BLaER1 treated with 17β-estradiol and CSF1 and Interleukin-3, amounts not matched to agents 10 nM and 100 nM (cell line): ENCODE measurements around the gene EXOSC10.

Source experiments
- H3K27ac ChIP-seq, 11 experiments: shearing (Covaris generic); formaldehyde crosslinking; 2 replicates each; pipeline ENCODE4 v1.8.1; 2022
- H3K27me3 ChIP-seq, 11 experiments: shearing (Covaris generic); formaldehyde crosslinking; 2 replicates each; pipeline ENCODE4 v1.8.1; 2022
- H3K36me3 ChIP-seq, 11 experiments: shearing (Covaris generic); formaldehyde crosslinking; 2 replicates each; pipeline ENCODE4 v1.8.1; 2022
- H3K4me1 ChIP-seq, 10 experiments: shearing (Covaris generic); formaldehyde crosslinking; 2 replicates each; pipeline ENCODE4 v1.8.1; 2022
- H3K4me2 ChIP-seq, 11 experiments: shearing (Covaris generic); formaldehyde crosslinking; 2 replicates each; pipeline ENCODE4 v1.8.1; 2022
- H3K4me3 ChIP-seq, 10 experiments: shearing (Covaris generic); formaldehyde crosslinking; 2 replicates each; pipeline ENCODE4 v1.8.1; 2022
- H3K9ac ChIP-seq, 11 experiments: shearing (Covaris generic); formaldehyde crosslinking; 2 replicates each; pipeline ENCODE4 v1.8.1; 2022
- H3K9me3 ChIP-seq, 11 experiments: shearing (Covaris generic); formaldehyde crosslinking; replicated peaks in 1 of 11; 2 replicates each; pipeline ENCODE4 v1.8.1; 2022
- H4K20me1 ChIP-seq, 11 experiments: shearing (Covaris generic); formaldehyde crosslinking; 2 replicates each; pipeline ENCODE4 v1.8.1; 2022
- Cebpa-rat ChIP-seq, 11 experiments: shearing (Covaris generic); IDR thresholded peaks; 2 replicates each; pipeline ENCODE4 v1.8.1; 2022

The EXOSC10 gene

DNA sequence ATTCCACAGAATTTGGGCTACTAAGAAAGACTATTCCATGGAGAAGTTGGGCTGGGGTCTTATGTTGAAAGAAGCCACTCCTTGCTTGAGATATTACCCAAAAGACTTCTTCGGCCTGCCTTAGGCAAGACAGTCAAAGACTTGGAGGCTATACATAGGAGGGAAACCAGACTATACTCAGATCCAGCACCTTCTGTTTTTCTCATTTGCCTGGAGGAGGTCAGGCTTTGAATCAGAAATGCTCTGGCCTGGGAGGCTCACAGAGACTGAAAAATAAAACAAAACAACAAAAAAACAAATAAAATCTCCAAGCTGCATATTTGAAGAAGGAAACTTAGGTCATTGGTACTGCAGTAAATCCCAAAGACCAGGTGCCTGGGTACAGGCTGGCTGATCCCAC is 38.4 kb upstream of the EXOSC10 start:
- H3K4me1 ChIP-seq, result peaks cover 0 to 3% (median 0%) of the 10 kb centered on the region in 10 experiments; a peak in 1 of 20 replicates
- no peak overlapping the region for H3K9ac ChIP-seq
- no peak for TF ChIP-seq Cebpa-rat (IDR thresholded peaks at IDR 0.05)
- H4K20me1 ChIP-seq, result no peaks in the 10 kb centered on the region; a peak in 2 of 22 replicates
- H3K4me2 ChIP-seq, result no peak overlapping the region
- H3K27me3 ChIP-seq, result no peaks in the 10 kb centered on the region
- no peaks in the 10 kb centered on the region for H3K9me3 ChIP-seq
- no peak overlapping the region for H3K27ac ChIP-seq
- no peak overlapping the region for H3K4me3 ChIP-seq
- peaks cover 78 to 97% (median 94%) of the 10 kb centered on the region in 11 experiments for H3K36me3 ChIP-seq

DNA sequence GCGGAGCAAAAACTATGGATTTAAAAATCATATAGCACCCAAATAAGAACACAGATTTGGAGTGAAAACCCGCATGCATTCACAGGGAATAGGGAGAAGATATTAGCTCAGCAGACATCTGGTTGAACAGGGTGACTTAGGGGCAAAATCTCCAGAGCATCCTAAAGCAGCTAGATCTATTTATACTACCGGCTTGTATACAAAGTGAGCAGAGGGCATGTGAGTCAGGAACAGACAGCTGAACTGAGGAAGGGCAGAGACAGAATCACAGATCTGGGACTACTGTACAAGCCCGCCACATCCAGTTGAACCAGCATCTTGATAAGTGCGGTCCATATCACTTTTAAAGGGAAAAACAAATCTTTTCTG is 35.2 kb upstream of the EXOSC10 start:
- no peaks in the 10 kb centered on the region for H3K9me3 ChIP-seq
- TF ChIP-seq Cebpa-rat (IDR thresholded peaks at IDR 0.05), result no peak
- H3K4me2 ChIP-seq, result no peak overlapping the region
- no peak overlapping the region for H3K27ac ChIP-seq
- peaks cover 0 to 12% (median 0%) of the 10 kb centered on the region in 11 experiments; a peak in 3 of 22 replicates for H4K20me1 ChIP-seq
- no peak overlapping the region for H3K9ac ChIP-seq
- no peak overlapping the region for H3K4me3 ChIP-seq
- H3K4me1 ChIP-seq, result peaks cover 0 to 6% (median 0%) of the 10 kb centered on the region in 10 experiments; a peak in 1 of 20 replicates
- H3K27me3 ChIP-seq, result no peaks in the 10 kb centered on the region
- H3K36me3 ChIP-seq, result peaks cover 93 to 100% (median 99%) of the 10 kb centered on the region in 11 experiments

DNA sequence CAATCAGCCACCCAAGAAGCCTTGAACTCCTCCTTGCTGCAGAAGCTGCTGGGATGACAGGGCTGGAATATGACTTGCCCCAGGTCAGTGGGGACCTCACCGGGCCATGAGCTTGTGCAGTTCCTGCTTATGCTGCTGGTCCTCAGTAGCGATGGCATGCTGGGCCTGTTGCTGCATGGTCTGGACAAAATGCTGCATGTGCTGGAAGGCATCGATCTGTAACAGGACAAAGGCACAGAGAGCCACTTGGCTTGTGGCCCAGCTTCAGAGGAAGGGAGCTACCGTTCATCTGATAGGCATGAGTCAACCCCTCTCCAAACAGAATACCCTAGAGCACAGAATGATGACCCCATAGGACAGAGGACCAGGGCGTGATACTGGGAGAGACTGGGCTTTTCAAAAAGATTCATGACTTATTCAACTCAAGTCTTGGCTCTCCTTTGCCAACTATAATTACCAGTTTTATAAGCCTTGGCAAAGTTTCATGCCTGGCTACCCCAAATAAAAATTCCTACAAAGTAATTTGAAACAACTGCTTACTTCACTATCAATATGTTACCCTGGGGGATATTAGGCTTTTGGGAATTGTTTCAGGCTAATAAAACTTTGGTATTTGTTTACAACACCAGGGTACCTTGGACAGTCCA is 34.7 kb upstream of the EXOSC10 start:
- H3K27me3 ChIP-seq, result no peaks in the 10 kb centered on the region
- H4K20me1 ChIP-seq, result peaks cover 0 to 13% (median 0%) of the 10 kb centered on the region in 11 experiments; a peak in 3 of 22 replicates
- H3K9ac ChIP-seq, result no peak overlapping the region
- H3K4me3 ChIP-seq, result no peak overlapping the region
- no peak overlapping the region for H3K4me2 ChIP-seq
- no peaks in the 10 kb centered on the region for H3K9me3 ChIP-seq
- peaks cover 0 to 6% (median 0%) of the 10 kb centered on the region in 10 experiments; a peak in 1 of 20 replicates for H3K4me1 ChIP-seq
- H3K27ac ChIP-seq, result no peak overlapping the region
- TF ChIP-seq Cebpa-rat (IDR thresholded peaks at IDR 0.05), result no peak
- peaks cover 93 to 100% (median 99%) of the 10 kb centered on the region in 11 experiments for H3K36me3 ChIP-seq

DNA sequence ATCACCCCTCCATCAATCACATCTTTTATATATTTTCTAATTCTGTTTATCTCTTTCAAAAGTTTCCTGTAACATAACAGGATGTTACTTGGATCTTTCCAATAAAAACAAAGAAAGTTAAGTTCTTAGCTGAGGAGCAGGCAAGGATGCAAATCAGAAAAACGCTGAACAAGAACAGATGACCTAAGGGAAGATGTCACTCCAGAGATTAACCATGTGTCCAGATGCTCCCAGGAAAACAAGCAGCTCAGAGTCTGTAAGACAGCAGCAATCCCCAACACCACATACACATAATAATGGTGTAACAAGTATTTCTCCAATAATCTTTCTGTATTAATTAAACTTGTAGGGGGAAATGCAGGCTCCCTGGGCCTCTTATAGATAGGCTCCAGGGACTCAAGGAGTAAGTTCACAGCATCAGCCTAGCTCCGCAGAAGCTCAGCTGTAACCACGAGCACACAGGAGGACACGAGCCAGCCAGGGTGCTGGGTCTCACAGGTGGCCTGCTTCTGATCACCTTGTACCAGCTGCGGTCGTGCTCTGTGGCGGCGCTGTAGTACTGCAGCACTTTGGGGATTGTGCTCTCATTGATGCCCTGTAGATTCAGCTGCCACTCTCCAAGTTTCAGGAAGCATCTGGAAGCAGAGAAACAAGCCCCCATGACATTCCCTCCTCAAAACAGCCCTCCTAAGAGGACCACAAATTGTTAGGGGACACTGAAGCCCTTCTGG is 33.1 kb upstream of the EXOSC10 start:
- Histone ChIP-seq H3K4me2 (no peak overlapping the region), H3K9ac (no peak overlapping the region), H3K4me3 (no peak overlapping the region), H3K9me3 (no peaks in the 10 kb centered on the region), H3K27ac (no peak overlapping the region), H3K27me3 (no peaks in the 10 kb centered on the region), H4K20me1 (peaks cover 0 to 13% (median 0%) of the 10 kb centered on the region in 11 experiments; a peak in 3 of 22 replicates), H3K4me1 (peaks cover 0 to 6% (median 0%) of the 10 kb centered on the region in 10 experiments; a peak in 1 of 20 replicates), H3K36me3 (peaks cover 93 to 100% (median 99%) of the 10 kb centered on the region in 11 experiments)
- no peak for TF ChIP-seq Cebpa-rat (IDR thresholded peaks at IDR 0.05)

DNA sequence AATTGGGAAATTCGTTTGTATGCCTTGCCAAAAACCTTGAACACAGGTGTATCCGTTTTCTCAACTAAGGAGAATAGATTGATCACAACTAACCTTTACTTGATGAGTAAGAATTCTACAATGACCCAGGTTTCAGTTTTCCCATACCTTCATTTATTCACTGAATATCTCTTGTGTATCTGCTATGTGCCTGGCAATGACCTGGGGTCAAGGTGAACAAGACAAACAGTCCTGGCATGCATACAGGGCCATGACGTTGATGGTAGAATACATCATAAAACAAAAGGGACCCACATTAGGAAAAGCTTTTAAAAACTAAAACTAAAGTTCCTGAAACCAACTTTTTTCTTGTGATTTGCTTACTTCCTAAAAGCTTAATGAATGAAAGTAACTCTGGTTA is 32.1 kb upstream of the EXOSC10 start:
- no peaks in the 10 kb centered on the region for H3K9me3 ChIP-seq
- H3K4me1 ChIP-seq, result peaks cover 0 to 6% (median 0%) of the 10 kb centered on the region in 10 experiments; a peak in 1 of 20 replicates
- no peaks in the 10 kb centered on the region for H3K27me3 ChIP-seq
- no peak overlapping the region for H3K4me3 ChIP-seq
- H3K27ac ChIP-seq, result no peak overlapping the region
- H4K20me1 ChIP-seq, result peaks cover 0 to 13% (median 0%) of the 10 kb centered on the region in 11 experiments; a peak in 3 of 22 replicates
- H3K4me2 ChIP-seq, result no peak overlapping the region
- no peak overlapping the region for H3K9ac ChIP-seq
- peaks cover 93 to 100% (median 99%) of the 10 kb centered on the region in 11 experiments for H3K36me3 ChIP-seq
- no peak for TF ChIP-seq Cebpa-rat (IDR thresholded peaks at IDR 0.05)

DNA sequence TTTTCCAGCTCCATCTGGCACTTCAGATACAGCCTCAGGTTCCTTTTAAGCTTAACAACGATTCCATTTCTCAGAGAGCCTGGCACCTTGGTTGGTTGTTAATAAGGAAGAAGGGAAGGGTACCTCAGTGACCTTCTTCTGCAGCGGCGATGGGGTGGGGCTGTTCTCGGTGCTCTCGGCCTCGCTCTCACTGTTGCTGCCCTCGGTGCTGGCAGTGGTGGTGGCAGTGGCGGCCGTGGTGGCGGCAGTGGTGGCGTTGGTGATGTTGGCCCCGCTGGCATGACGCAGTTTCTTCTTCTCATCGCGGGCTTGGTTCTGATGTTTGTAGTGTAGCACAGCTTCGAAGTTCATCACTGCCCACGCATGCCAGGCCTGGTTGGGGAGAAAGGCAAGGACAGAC is 30.7 kb upstream of the EXOSC10 start:
- TF ChIP-seq Cebpa-rat (IDR thresholded peaks at IDR 0.05), result no peak
- H3K4me1 ChIP-seq, result peaks cover 0 to 6% (median 0%) of the 10 kb centered on the region in 10 experiments; a peak in 1 of 20 replicates
- no peaks in the 10 kb centered on the region for H3K9me3 ChIP-seq
- H3K27ac ChIP-seq, result no peak overlapping the region
- peaks cover 96 to 100% (median 100%) of the 10 kb centered on the region in 11 experiments for H3K36me3 ChIP-seq
- no peak overlapping the region for H3K4me2 ChIP-seq
- H3K9ac ChIP-seq, result no peak overlapping the region
- no peaks in the 10 kb centered on the region for H3K27me3 ChIP-seq
- peaks cover 0 to 13% (median 0%) of the 10 kb centered on the region in 11 experiments; a peak in 3 of 22 replicates for H4K20me1 ChIP-seq
- H3K4me3 ChIP-seq, result no peak overlapping the region

DNA sequence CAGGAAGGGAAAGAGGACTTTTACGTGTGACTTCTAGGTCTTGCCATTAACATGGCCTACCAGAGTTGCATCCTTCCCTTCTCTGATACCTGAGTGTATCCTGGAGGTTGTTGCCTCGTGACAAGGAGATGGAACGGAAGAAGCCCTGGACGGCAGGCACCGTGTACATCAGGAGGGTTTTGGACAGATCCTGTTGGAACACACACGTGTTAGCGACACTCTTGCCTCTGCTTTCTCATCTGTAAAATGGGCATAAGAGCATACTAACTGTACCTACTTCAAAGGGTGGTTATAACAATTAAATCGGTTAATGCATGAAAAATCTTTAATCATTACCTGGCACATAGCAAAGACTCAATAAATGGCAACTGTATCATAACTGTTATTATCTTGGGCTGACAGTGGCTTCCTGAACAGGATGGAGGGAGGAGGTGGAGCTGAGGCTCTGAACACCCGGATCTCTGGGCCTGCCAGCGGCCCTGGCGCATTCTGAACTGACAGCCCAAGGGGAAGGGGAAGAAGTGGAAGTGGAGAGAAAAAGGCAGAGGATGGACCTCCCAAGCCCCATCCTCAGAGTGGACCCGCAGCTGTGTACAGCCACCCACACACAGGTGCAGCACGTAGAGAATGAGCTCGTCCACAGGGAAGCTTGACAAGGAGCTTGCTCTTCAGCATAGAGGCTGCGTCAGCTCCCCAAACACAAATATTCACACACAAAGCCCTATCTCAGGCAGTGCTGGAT is 30.2 kb upstream of the EXOSC10 start:
- no peak overlapping the region for H3K4me3 ChIP-seq
- no peak overlapping the region for H3K4me2 ChIP-seq
- no peak for TF ChIP-seq Cebpa-rat (IDR thresholded peaks at IDR 0.05)
- H3K9me3 ChIP-seq, result no peaks in the 10 kb centered on the region
- H4K20me1 ChIP-seq, result peaks cover 0 to 13% (median 0%) of the 10 kb centered on the region in 11 experiments; a peak in 3 of 22 replicates
- H3K4me1 ChIP-seq, result peaks cover 0 to 6% (median 0%) of the 10 kb centered on the region in 10 experiments; a peak in 1 of 20 replicates
- peaks cover 96 to 100% (median 100%) of the 10 kb centered on the region in 11 experiments for H3K36me3 ChIP-seq
- H3K27ac ChIP-seq, result no peak overlapping the region
- no peak overlapping the region for H3K9ac ChIP-seq
- H3K27me3 ChIP-seq, result no peaks in the 10 kb centered on the region

DNA sequence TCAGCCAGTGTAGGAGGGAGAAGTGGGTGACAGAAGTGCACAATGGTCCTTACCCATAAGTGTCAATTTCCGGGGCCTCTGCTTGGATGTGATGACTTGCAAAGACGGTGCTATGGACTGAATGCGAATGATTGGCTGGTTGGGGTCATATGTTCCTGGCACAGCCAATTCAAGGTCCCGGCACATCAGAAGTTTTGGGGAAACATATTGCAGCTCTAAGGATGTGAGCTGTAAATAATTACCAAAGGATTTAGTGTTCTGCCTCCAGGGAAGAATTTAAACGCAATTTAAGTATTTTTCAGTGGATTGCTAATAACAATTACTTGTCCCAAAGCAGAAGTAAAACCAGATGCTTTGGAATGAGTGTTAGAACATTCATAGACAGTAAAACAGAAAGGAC is 26.9 kb upstream of the EXOSC10 start:
- H3K4me3 ChIP-seq, result no peak overlapping the region

DNA sequence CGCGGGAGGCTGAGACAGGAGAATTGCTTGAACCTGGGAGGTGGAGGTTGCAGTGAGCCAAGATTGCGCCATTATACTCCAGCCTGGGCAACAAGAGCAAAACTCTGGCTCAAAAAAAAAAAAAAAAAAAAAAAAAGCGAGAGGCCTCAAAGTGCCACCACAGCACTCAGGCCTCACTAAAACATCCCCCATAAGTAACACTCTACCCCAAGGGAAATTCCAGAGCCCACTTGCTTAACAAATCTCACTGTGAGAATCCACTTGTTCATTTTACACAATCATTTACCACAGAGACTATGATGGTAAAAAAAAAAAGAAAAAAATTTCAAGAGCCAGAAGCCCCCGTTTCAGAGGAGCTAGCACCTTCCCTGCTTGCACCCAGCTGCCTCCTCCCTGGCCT is 26.3 kb upstream of the EXOSC10 start:
- Histone ChIP-seq H3K36me3 (peaks cover 100% of the 10 kb centered on the region in 11 experiments), H3K27ac (no peak overlapping the region), H4K20me1 (peaks cover 0 to 11% (median 0%) of the 10 kb centered on the region in 11 experiments; a peak in 2 of 22 replicates), H3K27me3 (no peaks in the 10 kb centered on the region), H3K9me3 (no peaks in the 10 kb centered on the region), H3K4me3 (no peak overlapping the region), H3K9ac (no peak overlapping the region), H3K4me2 (no peak overlapping the region), H3K4me1 (no peaks in the 10 kb centered on the region)
- TF ChIP-seq Cebpa-rat (IDR thresholded peaks at IDR 0.05), result no peak

More for the DNA sequence above, 26.9 kb upstream of the EXOSC10 start:
- no peaks in the 10 kb centered on the region for H3K27me3 ChIP-seq
- H3K9ac ChIP-seq, result no peak overlapping the region
- H3K4me1 ChIP-seq, result no peaks in the 10 kb centered on the region
- no peaks in the 10 kb centered on the region for H3K9me3 ChIP-seq
- no peak overlapping the region for H3K27ac ChIP-seq
- TF ChIP-seq Cebpa-rat (IDR thresholded peaks at IDR 0.05), result no peak
- H3K4me2 ChIP-seq, result no peak overlapping the region
- H4K20me1 ChIP-seq, result peaks cover 0 to 13% (median 0%) of the 10 kb centered on the region in 11 experiments; a peak in 1 of 22 replicates
- H3K36me3 ChIP-seq, result peaks cover 100% of the 10 kb centered on the region in 11 experiments
